ENCODE measurements around the gene MPRIP. TPM values are rescaled to one million over a fixed set of nuclear protein-coding genes. Genes with fewer than 3 reads are reported as not detected.

The MPRIP gene
- total RNA-seq, 1 donor = 127 TPM

Small RNAs within 50 kb of the gene (small RNA-seq; reads per million reads assigned to genes)
- not detected for gene RNU6-767P

Other genes starting within 250 kb of the MPRIP start
- 0.27 TPM for gene TNFRSF13B, start 70.3 kb upstream of the MPRIP start, total RNA-seq
- gene PLD6, start 163.9 kb downstream of the MPRIP start, total RNA-seq = 5.1 TPM
- 33.9 TPM for gene FLCN, start 194.7 kb downstream of the MPRIP start, total RNA-seq
- gene COPS3, start 238.8 kb downstream of the MPRIP start, total RNA-seq = 103 TPM

Measured in hematopoietic multipotent progenitor cell (in vitro differentiated cells).